ENCODE results near the gene SDHD. TPM values are rescaled to one million over a fixed set of nuclear protein-coding genes. Genes with fewer than 3 reads are reported as not detected.
A peak's percentile ranks its signal among the peaks of the same experiment; 100 is the strongest.
"Not testable (repeated sequence)": the region's sequence is repeated elsewhere in the genome, so short reads cannot be mapped to it uniquely, and the experiment has no call there.

Gene SDHD
- total RNA-seq, 6 experiments from 2014 or later: 81.8 to 105 (median 91.5) TPM

GRCh38 chr11:112073941-112074811 is 12.5 kb upstream of the SDHD start, which contains the start of the genes NKAPD1 and PIH1D2:
Gene NKAPD1 (plus strand): TSS chr11:112074299. CDS start chr11:112075575, 1,276 bp downstream.
Gene PIH1D2 (minus strand): TSS chr11:112074017. CDS start chr11:112073174, 843 bp downstream.
- peak; percentile 88 for DNase-seq
- Mint-ChIP-seq H3K27ac (peak within 1 kb of the TSS; percentile 99), H3K4me1 (ENCODE audit: low read depth) (peaks cover 34% of the 10 kb centered on the region), H3K36me3 (ENCODE audit: low read depth) (peaks cover 22% of the 10 kb centered on the region), H3K9me3 (no peaks in the 10 kb centered on the region), H3K4me3 (peak within 1 kb of the TSS; percentile 98), H3K27me3 (ENCODE audit: insufficient read depth) (no peaks in the 10 kb centered on the region)
- no peak; the same call in none of the 2 replicates for TF ChIP-seq CTCF (IDR thresholded peaks at IDR 0.05)

GRCh38 chr11:112082729-112083128 is 3.9 kb upstream of the SDHD start:
- no peaks in the 10 kb centered on the region for H3K9me3 Mint-ChIP-seq
- peaks cover 48% of the 10 kb centered on the region for H3K36me3 Mint-ChIP-seq (ENCODE audit: low read depth)
- DNase-seq: peak; percentile 78
- peaks cover 4% of the 10 kb centered on the region for H3K27me3 Mint-ChIP-seq (ENCODE audit: insufficient read depth)
- no peak overlapping the region for H3K4me3 Mint-ChIP-seq
- peak overlapping the region; percentile 79 for H3K27ac Mint-ChIP-seq
- no peak for TF ChIP-seq CTCF (IDR thresholded peaks at IDR 0.05)
- H3K4me1 Mint-ChIP-seq (ENCODE audit: low read depth): peaks cover 51% of the 10 kb centered on the region

GRCh38 chr11:112085822-112086421 is 751 bp upstream of the SDHD start:
- DNase-seq: peak; percentile 22
- H3K4me1 Mint-ChIP-seq (ENCODE audit: low read depth): peaks cover 70% of the 10 kb centered on the region
- H3K4me3 Mint-ChIP-seq: peak overlapping the region; percentile 97
- no peak for TF ChIP-seq CTCF (IDR thresholded peaks at IDR 0.05)
- H3K9me3 Mint-ChIP-seq: no peaks in the 10 kb centered on the region
- H3K27ac Mint-ChIP-seq: peak overlapping the region; percentile 94
- H3K27me3 Mint-ChIP-seq (ENCODE audit: insufficient read depth): peaks cover 5% of the 10 kb centered on the region
- peaks cover 64% of the 10 kb centered on the region for H3K36me3 Mint-ChIP-seq (ENCODE audit: low read depth)

GRCh38 chr11:112087212-112087611 is 539 bp downstream of the SDHD start:
- H3K27me3 Mint-ChIP-seq (ENCODE audit: insufficient read depth): peaks cover 5% of the 10 kb centered on the region
- peak overlapping the region; percentile 97 for H3K4me3 Mint-ChIP-seq
- TF ChIP-seq CTCF (IDR thresholded peaks at IDR 0.05): no peak
- no peak for DNase-seq
- peaks cover 68% of the 10 kb centered on the region for H3K4me1 Mint-ChIP-seq (ENCODE audit: low read depth)
- no peaks in the 10 kb centered on the region for H3K9me3 Mint-ChIP-seq
- peaks cover 71% of the 10 kb centered on the region for H3K36me3 Mint-ChIP-seq (ENCODE audit: low read depth)
- peak overlapping the region; percentile 94 for H3K27ac Mint-ChIP-seq

- H3K9me3 Mint-ChIP-seq; H3K27ac Mint-ChIP-seq; DNase-seq; H3K27me3 Mint-ChIP-seq (ENCODE audit: insufficient read depth); H3K4me3 Mint-ChIP-seq: not testable (repeated sequence)
- peaks cover 27% of the 10 kb centered on the region for H3K4me1 Mint-ChIP-seq (ENCODE audit: low read depth)
- peaks cover 31% of the 10 kb centered on the region for H3K36me3 Mint-ChIP-seq (ENCODE audit: low read depth)
Observed at GRCh38 chr11:112095302-112095701, 8.6 kb downstream of the SDHD start.

GRCh38 chr11:112096194-112096593 is 9.5 kb downstream of the SDHD start:
- no peaks in the 10 kb centered on the region for H3K9me3 Mint-ChIP-seq
- DNase-seq: peak; percentile 20
- H3K4me1 Mint-ChIP-seq (ENCODE audit: low read depth): peaks cover 32% of the 10 kb centered on the region
- H3K4me3 Mint-ChIP-seq: no peak overlapping the region
- no peaks in the 10 kb centered on the region; the same call in 1 of the 2 replicates for H3K27me3 Mint-ChIP-seq (ENCODE audit: insufficient read depth)
- no peak for TF ChIP-seq CTCF (IDR thresholded peaks at IDR 0.05)
- peak overlapping the region; percentile 67 for H3K27ac Mint-ChIP-seq
- peaks cover 28% of the 10 kb centered on the region for H3K36me3 Mint-ChIP-seq (ENCODE audit: low read depth)
